Fibroblast of skin of back (primary cell): Measurements from ENCODE around the gene OTOP2.
"Not testable (repeated sequence)": the region's sequence is repeated elsewhere in the genome, so short reads cannot be mapped to it uniquely, and the experiment has no call there.

ENCODE experiments used
- DNase-seq: peaks from one replicate; pipeline ENCODE4 v3.0.0-alpha.2; 2013

Gene OTOP2

DNA sequence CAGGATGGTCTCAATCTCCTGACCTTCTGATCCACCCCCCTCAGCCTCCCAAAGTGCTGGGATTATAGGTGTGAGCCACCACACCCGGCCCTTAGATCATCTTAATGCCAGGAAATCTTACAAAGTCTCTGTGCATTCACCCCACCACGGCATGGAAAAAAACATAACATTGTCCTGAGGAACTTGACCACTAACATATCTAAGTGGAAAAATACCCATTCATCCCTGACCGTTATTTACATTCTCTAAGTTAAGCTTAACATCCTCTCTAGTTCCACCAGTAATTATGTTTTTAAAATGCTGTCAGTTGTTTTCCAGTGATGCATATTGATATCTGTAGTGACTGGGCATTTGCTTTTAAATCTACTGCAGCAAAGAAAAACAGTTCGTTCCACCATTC lies 51.9 kb downstream of the OTOP2 start:
- DNase-seq: no peak

DNA sequence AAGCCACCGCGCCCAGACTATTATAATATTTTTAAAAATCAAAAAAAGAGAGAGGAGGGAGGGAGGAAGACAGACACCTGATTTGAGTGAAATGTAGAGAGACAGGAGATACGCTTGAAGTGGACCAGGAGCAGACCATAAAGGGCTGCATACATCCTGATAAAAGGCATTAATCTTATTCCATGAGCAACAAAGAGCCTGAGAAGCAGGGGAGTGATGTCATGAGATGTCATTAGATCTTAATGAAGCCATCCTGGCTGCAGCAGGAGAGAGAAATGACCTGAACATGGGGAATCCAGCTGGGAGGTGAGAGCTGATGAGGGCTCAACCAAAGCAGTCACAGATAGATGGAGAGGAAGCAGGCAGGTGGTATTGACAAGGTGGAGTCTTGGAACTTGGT lies 53.7 kb downstream of the OTOP2 start:
- no peak for DNase-seq

DNA sequence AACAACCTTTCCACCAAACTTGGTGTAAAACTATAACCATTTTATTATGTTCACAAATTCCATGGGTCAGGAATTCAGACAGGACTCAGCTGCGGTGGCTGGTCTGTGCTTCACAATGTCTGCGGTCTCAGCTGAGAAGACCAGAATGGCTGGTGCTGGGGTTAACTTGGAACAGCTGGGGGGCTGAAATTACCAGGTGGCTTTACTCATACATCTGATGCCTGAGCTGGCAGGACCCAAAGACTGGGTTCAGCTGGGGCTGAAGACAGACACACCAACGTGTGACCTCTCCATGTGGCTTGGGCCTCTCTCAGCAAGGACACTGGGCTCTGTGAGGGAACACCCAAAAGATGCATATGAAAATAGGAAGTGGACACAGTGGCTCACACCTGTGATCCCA lies 54.2 kb downstream of the OTOP2 start:
- no peak for DNase-seq

DNA sequence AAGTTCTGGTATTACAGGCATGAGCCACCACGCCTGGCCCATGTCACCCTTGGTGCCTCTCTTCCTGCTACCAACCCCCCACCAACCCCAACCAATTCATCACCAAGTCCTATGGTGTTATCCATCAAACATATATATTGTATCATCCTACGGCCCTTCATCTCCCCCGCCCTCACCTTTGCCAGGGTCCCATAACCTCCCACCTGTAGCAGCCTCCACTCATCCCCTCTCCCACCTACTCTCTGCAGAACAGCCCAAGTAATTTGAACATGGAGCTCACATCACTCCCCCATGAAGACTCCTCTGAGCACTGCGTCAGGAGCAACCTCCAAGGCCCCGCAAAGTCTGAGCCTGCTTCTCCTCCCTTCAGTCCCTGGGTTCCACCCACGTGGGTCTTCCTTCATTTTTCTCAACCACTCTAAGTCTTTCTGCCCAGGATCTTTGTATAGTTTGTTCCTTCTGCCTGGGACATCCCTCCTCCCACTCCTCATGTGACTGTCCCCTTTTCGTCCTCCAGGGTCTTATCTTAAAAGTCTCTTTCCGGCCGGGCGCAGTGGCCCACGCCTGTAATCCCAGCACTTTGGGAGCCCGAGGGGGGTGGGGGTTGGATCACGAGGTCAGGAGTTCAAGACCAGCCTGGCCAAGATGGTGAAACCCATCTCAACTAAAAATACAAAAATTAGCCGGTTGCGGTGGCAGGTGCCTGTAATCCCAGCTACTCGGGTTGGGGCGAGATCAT lies 55.5 kb downstream of the OTOP2 start:
- DNase-seq: no peak

DNA sequence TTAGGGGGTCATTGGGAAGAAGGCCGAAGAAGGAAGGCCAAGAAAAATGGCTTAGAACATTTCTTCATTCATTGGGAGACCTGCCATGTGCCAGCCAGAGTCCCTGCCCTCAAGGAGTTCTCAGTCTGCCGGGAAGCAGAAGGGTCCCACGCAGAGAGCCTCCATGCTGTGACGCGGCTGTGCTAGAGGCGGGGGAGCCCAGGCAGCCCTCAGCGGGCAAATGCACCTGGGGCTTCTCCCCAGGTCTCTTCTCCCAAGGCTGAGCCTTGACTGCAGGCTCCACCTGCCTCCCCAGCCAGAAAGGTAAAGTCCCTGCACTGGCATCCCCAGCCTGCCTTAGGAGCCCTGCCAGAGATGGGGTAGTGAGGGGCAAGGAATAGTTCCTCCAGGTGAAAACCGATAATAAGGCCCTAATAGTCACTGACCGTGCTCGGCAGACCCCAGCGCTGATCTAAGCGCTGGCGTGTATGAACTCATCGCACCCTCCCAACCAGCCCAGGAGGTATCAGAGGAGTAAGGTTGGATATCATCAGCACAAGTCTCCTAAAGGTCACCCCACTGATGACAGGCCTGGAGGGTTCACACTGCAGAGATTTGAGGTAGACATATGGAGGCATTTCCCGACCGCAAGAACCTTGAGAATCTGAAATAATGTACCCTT lies 57.4 kb downstream of the OTOP2 start:
- DNase-seq: no peak

DNA sequence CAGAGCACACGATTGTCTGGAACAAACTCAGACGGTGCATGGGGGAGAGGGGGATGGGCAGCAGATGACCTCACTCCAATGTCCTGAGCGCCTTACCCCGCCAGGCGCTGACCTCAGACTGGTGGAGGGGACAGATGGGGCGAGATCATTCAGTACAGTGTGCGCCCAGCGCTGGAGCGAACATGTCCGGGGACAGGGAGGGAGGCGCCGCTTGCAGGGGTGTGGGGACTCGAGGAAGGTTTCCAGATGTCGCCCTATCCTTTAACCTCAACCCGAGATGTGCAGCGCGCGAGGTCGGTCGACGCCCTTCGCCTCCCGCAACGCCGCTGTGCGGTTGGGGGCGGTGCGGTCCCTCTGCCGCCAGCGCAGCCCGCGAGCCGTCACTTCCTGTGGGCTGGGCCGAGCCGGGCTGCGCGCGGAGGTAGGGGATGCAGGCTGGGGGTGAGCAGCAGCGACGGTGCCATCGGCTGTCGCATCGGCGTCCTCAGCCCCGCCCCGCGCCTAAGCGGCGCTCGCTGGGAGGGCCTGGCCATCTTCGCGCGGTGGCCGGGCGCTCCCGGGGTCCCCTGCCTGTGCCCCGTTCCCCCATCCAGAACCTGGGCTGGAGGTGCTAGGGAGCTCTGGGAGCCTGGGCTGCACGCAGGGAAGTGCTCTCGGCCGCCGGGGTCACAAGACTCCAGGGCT lies 58.0 kb downstream of the OTOP2 start:
- peak; percentile 71 for DNase-seq

DNA sequence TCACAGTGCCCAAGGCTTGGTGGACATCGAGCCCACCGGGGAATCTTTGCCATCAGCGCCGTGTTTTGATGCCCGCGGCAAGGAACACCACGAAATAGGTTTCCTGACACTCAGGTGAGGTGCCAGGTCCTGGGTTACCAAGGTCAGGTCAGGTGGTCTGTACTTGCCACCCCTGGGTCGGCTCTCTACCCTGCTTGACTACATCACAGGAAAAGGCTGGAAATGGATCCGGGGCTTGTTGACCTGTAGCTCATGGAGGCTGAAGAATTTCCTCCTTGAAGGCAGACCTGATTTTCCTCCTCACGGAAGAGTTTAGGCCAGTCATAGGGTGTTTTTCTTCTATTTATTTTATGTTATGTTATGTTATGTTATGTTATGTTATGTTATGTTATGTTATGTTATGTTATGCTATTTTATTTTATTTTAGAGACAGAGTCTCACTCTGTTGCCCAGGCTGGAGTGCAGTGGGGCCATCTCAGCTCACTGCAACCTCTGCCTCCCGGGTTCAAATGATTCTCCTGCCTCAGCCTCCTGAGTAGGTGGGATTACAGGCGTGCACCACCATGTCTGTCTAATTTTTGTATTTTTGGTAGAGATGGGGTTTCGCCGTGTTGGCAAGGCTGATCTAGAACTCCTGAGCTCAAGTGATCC lies 58.7 kb downstream of the OTOP2 start:
- DNase-seq: not testable (repeated sequence)
